DMS 273 (cell line): Measurements from ENCODE around the gene IGSF23.
"Not testable (repeated sequence)": the region's sequence is repeated elsewhere in the genome, so short reads cannot be mapped to it uniquely, and the experiment has no call there.

Experiments
- DNase-seq: peaks from one replicate; lab custom pipeline; 2025; ENCODE audit not compliant: unreplicated experiment; lab: John Stamatoyannopoulos, UW

IGSF23 gene

DNA sequence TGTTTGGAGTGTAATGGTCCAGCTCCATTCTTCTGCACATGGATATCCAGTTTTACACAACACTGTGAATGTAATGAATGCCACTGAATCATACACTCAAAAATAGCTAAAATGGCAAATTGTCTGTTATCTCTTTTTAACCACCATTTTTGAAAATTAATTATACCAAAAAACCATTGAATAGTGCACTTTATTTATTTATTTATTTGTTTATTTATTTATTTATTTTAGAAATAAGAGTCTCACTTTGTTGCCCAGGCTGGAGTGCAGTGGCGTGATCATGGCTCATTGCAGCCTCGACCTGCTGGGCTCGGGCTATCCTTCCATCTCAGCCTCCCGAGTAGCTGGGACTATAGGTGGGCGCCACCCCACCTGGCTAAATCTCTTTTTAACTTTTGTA is 50.6 kb downstream of the IGSF23 start:
- no peak for DNase-seq

DNA sequence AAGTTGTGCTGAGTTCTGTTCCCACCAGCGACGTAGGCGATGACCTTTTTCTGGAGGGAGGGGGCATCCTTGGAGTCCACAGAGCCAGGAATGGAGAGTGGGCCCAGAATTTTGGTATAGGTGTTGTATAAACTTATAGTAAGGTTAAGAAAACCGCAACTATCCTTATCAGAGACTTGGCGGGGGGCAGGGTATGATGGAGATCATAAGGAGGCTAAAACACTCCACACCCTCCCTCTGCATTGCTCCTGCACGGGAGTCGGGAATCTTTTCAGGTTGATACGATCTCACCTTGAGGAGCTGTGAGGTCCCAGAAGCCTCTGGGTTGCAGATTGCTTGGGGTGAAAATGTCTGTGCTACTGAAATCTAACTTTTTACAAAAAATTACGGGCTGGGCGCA is 51.6 kb downstream of the IGSF23 start:
- DNase-seq = no peak

DNA sequence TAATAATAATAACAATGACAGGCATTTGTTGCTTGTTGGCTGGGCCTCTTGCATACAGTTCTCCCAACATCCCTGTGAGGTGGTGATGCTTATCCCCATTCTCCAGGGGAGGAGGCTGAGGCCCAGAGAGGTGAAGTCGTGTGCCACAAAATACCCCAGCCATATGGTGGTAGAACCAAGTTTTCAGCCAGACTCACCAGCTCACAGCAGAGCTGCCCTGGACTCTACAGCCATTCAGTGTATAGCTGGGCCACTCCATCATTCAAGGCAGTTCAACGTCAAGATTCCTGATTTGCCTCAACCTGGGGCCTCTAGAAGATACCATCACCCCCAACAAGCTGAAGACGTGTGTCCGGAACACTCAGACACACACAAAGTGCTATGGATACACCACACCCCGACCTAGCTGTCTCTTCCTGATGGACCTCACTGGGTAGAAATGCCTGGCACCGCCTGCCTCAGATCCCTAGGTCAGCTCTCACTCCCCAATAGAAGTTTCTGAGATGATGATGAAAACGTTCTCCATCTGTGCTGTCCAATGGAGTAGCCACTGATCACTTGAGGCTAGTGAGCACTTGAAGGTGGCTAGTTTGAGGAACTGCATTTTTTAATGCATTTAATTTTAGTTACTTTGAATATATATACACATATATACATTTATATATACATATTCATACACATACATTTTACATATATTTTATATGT is 53.6 kb downstream of the IGSF23 start:
- DNase-seq = peak; percentile 36

DNA sequence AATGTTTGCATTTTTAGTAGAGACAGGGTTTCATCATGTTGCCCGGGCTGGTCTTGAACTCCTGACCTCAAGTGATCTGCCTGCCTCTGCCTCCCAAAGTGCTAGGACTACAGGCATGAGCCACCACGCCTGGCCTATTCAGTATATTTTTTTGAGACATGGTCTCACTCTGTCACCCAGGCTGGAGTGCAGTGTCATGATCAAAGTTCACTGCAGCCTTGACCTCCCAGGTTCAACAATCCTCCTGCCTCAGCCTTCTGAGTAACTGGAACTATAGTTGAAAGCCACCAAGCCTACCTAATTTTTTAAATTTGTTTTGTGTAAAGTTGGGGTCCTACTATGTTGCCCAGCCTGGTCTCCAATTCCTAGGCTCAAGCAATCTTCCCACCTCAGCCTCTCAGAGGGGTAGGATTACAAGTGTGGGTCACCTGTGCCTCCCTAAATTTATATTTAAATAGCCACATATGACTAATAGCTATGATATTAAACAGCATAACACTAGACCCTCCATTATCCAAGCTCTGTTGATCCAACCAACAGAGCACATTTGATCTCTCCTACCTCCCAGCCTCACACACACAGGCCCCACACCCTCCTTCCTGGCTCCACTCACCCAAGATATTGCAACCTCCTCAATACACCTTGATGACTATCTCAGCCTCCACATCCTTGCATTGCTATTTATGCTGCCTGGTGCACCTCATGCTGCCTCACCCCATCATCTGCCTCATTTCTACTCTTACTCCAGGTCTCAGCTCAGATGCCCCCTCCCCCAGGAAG is 55.8 kb downstream of the IGSF23 start:
- DNase-seq = no peak

DNA sequence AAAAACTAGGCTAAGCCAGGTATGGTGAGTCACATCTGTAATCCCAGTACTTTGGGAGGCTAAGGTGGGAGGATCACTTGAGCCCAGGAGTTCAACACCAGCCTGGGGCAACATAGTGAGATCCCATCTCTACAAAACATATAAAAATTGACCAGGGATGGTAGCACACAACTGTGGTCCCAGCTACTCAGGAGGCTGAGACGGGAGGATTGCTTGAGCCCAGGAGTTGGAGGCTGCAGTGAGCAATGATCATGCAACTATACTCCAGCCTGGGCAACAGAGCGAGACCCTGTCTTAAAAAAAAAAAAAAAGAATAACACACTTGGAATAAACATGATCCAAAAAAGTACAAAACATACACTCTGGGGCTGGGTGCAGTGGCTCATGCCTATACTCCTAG is 56.7 kb downstream of the IGSF23 start:
- not testable (repeated sequence) for DNase-seq

DNA sequence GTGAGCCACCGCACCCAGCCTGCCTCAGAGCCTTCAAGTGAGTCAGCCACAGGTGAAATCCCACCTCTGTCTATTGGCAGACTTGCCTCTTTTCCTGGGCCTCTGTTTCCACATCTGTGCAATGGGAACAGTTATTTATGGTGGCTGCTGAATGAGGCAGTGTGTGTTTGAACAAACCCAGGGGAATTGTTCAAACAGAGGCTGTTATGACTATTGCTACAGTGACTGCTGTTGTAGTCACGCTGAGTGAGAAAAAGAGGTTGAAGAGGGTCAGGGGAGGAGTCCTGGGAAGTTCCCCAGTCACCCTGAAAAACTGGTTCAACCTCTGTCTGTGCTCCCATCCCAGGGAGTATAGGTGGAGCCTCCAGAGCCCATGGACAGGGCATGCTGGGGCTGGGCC is 58.0 kb downstream of the IGSF23 start, which contains the start of gene CEACAM19:
Gene CEACAM19 (plus strand): TSS at position 83 of the 400 bp plus-strand sequence. CDS start 450 bp downstream, outside the sequence.
- DNase-seq = no peak

DNA sequence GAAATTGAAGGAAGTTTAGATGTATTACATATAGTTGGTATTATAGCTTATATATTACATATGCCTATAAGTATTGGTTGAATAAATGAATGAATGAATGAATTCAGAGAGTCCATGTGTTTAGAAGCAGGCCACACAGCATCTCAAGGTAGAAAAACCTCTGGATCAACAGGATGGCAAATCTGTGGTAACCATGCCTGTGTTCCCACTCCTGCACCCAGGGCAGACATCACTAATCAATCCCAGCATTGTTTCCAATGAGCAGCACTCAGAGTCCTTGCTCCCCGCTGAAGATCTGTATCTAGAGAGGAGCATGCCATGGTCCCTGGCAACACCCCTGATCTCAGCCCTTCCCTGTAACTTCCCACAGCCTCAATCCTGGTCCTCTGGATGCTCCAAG is 58.9 kb downstream of the IGSF23 start:
- peak; percentile 26 for DNase-seq

DNA sequence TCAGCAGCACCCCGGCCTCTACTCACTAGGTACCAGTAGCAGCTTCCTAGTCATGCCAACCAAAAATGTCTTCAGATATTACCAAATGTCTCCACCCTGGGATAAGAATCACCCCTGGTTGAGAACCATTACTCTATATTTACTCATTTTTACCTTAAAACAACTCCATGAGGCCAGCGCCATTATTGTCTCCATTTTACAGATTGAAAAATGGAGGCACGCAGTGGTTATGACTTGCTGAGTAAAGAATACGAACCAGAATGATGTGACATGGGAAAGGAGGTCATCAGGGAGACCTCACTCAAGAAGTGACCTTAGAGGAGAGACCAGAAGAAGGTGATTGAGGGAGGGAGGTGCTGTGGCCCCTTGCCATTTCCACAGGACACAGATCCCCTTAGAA is 60.1 kb downstream of the IGSF23 start:
- no peak for DNase-seq

DNA sequence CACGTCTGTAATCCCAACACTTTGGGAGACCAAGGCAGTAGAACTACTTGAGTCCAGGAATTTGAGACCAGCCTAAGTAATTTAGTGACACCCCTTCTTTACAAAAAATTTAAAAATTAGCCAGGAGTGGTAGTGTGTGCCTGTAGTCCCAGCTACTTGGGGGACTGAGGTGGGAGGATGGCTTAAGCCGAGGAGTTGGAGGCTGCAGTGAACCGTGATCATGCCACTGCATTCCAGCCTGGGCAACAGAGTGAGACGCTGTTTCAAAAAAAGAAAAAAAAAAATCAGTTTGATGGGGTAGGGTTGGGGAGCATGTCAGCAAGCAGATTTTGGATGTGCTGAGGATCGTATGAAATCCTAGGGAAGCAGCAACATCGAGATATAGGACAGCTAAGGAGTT is 62.2 kb downstream of the IGSF23 start:
- no peak for DNase-seq

DNA sequence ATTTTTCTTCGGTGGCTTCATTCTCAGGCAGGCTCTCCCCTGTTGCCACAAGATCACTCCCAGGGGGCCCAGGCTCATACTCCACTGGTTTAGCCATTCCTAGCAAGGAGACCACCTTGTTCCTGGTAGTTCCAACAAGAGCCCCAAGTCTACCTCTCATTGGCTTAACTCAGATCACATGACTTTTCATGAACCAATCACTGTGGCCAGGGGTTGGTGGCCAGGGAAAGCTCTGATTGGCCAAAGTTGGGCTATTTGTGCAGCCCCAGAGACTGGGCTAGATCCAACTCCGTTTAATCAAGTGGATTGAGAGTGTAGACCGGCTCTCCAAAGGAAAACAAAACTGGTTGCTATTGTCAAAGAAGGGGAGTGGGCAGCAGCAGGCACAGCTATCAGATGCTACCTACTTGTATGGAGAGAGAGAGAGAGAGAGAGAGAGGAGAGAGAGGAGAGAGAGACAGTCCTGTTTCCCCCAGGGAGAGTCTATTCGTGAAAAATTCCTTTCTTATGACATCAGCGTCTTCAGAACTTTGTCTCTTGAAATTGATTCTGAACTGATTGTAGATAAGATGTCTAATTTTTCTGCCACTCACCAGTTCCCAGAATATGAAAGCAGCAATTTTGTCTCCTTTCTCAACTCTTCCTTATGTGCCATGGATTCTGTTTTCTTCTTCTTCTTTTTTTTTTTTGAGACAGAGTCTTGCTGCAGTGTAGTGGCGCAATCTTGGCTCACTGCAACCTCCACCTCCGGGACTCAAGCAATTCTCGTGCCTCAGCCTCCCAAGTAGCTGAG is 63.9 kb downstream of the IGSF23 start:
- DNase-seq = peak; percentile 68

DNA sequence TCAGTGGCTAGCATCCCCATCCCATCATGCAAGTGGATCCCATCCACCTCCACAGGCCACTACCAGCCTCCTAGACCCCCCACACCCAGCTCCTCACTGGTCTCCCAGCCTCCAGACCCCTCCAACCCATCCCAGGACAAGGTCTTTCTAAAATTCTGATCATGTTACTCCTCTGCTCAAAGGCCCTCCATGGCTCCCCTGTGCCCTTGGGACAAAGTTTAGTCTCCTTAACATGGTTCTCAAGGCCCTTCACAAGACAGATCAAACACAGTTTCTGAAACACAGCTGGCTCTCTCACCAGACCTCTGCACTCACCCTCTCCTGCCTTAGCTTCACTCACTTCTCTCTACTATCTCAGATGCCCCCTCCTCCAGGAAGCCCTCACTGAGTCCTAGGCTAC is 67.2 kb downstream of the IGSF23 start:
- no peak for DNase-seq

DNA sequence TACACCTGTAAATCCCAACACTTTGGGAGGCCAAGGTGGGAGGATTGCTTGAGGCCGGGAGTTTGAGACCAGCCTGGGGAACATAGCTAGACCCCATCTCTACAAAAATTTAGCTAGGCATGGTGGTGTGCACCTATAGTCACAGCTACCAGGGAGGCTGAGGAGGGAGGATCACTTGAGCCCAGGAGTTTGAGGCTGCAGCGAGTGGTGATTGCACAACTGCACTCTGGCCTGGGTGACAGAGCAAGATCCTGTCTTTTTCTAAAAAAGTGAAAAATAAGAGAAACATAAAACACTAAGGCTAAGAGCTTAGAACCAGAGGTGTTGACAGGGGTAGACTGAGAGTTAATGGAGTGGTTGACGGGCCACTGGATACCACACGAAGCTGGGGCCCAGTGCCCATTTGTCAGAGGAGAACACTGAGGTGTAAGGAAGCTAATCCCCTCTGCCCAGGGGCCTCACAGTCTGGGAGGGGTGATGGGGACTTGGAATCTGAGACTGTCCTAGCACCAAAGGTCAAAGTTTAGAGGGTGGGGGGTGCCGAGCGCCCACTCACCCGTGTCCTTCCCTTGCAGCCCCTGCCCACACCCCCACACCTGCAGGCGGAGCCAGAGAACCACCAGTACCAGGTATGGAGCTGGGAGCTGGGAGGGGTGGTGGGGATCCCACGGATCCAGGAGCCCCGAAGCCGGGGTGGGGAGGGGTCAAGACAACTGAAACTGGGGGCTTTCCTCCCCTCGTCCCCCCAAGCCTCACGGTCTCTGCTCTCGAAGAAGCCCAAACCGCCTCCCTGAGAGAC is 68.8 kb downstream of the IGSF23 start:
- DNase-seq = no peak

DNA sequence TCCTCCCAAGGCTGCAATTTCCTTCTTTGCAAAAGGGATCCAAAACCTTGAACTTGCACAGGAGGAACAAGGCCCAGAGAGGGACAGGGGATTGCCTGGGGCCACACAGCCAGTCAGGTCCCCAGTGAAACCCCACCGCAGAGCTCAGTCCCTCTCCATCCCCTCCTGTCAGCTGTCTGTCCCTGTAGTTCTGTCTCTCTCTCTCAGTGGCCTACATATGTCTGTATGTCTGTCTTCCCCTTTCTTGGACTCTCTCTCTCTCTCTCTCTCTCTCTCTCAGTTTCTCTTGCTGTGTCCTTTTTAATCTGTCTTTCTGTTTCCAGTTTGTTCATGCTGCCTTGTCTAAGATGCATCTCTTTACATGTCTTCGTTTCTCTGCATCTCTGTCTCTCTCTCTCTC is 69.4 kb downstream of the IGSF23 start:
- no peak for DNase-seq

DNA sequence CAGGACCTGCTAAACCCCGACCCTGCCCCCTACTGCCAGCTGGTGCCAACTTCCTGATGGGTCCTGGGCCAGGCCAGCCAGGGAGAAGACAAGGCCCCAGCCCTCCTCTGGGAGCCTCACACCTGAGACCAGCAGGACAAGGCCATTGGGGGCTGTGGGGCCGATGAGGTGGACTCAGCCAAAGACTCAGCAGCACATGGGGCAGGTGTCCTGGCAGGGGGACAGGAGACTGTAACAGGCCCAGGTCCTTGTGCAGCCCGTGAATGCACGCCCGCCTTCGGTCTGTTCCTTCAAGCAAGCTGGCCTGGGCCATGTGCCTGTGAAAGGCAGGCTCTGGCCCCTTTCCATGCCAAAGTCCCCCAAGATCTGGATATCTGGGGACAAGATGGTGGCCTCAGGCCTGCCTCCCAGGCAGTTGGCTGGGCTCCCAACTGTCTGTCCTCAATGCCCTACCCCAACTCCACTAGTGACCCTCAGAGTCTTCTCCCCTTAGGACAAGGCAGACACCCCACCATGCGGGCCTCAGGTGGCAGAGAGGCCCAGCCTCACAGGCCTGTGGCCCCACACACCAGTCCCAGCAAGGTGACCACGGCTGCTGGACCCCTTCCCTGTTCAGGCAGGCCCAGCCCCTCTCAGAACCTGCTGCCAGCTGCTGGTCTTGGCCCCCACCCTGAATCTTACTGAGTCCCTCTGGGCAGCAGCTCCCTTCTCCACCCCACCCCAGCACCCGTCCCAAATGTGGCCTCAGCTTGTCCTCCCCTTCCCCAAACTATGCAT is 70.3 kb downstream of the IGSF23 start:
- DNase-seq = no peak

DNA sequence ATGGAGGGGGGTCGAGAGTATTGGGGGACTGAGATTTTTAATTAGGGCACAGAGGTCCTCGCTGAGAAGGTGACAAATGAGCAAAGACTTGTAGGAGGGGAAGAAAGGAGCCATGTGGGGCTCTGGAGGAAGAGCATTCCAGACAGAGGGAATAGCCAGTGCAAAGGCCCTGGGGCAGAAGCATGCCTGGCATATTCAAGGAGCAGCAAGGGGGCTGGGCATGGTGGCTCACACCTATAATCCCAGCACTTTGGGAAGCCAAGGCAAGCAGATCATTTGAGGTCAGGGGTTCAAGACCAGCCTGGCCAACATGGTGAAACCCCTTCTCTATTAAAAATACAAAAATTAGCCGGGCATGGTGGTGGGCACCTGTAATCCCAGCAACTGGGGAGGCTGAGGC is 71.0 kb downstream of the IGSF23 start:
- DNase-seq = not testable (repeated sequence)

DNA sequence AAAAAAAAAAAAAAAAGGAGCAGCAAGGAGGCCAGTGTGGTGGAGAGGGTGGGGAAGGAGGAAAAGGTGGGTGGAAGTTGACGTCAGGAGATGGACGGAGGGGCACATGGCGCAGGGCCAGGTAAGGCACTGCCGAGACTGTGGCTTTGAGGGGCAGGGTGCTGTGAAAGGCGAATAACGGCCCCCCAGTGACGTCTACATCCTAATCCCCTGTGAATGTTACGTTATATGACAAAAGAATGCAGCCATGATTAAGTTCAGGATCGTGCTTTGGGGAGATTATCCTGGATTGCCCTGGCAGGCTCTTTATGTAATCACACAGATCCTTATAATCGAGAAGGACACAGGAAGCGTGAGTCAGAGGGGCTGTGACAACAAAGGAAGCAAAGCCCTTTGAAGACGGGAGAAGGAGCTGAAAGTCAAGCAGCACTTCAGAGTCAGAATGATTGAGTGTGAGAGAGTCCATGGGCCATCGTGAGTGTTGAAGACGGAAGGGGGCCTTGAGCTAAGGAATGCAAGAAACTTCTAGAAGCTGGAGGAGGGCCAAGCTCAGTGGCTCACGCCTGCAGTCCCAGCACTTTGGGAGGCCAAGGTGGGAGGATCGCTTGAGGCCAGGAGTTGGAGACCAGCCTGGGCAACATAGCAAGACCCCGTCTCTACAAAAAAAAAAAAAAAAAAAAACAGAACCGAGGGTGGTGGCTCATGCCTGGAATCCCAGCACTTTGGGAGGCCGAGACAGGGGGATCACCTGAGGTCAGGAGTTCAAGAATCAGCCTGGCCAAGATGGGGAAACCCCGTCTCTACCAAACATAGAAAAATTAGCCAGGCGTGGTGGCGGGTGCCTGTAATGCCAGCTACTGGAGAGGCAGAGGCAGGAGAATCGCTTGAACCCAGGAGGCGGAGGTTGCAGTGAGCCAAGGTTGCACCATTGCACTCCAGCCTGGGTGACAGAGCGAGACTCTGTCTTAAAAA is 71.8 kb downstream of the IGSF23 start:
- no peak for DNase-seq

DNA sequence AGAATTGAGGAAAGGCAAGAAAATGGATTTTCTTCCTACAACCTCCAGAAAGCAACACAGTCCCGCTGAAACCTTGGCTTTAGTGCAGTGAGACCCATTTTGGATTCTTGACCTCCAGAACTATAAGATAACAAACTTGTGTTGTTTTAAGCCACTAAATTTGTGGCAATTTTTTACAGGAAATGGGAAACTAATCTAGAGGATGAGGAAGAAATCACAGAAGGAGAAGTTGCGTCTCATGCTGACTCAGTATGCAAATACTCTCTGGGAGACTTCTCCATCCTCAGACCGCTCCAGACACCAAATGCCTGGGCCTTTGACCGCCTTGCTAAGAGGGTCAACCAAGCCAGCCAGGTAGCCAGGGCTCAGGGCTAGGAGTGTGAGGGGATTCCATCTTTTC is 72.5 kb downstream of the IGSF23 start:
- no peak for DNase-seq
